ENCODE measurements around the gene PLXNB1. TPM values are rescaled to one million over a fixed set of nuclear protein-coding genes. Genes with fewer than 3 reads are reported as not detected.

Gene PLXNB1
- total RNA-seq, 1 donor from 2014 or later: 41.2 TPM

GRCh38 chr3:48434591-48435222, 4.8 kb upstream of the PLXNB1 start:
- no peak for DNase-seq

- DNase-seq: no peak
Observed at GRCh38 chr3:48433472-48434118, 3.7 kb upstream of the PLXNB1 start.

DNA sequence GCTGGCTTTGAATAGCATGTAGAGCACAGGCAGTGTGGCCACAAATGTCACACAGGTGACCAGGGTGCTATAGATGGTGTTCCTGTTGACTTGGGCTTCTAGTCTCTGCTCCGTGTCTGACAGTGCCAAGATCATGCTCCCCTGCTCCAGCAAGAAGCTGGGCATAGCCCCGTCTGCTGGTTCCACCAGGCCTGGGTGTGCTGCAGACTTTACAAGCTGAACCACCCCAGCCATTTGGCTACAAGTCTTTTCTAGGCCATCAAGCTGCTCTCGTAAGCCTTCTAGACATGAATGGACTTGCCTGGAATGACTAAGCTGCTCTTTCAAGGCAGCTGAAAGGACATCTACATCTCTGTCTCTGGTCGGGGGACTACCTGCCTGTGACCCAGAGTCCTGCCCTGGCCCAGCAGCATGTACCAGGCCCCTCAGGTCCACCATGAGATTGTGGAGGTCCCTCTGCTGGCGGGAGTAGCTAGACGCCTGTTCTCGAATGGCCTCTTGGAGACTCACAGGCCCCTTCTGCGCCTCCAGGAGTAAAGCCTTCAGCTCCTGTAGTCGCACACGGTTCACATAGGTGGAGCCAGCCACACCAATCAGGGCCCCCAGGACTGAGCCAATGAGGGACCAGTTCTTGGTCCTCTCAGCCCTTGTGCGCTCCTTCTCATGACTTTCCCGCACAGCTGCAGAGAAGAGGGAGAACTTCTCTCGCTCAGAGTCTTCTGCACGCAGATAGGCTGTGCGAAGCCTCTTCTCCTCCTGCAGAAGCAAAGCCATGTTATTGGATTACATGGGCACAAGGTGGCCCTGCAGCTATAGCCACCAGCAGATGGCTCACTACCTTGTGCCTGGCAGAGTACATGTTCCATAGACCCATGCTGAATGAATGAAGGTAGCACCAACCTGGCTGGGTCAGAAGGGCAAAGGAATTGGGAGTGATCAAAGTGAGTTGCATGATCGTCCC, 2.8 kb upstream of the PLXNB1 start:
- no peak for DNase-seq

DNA sequence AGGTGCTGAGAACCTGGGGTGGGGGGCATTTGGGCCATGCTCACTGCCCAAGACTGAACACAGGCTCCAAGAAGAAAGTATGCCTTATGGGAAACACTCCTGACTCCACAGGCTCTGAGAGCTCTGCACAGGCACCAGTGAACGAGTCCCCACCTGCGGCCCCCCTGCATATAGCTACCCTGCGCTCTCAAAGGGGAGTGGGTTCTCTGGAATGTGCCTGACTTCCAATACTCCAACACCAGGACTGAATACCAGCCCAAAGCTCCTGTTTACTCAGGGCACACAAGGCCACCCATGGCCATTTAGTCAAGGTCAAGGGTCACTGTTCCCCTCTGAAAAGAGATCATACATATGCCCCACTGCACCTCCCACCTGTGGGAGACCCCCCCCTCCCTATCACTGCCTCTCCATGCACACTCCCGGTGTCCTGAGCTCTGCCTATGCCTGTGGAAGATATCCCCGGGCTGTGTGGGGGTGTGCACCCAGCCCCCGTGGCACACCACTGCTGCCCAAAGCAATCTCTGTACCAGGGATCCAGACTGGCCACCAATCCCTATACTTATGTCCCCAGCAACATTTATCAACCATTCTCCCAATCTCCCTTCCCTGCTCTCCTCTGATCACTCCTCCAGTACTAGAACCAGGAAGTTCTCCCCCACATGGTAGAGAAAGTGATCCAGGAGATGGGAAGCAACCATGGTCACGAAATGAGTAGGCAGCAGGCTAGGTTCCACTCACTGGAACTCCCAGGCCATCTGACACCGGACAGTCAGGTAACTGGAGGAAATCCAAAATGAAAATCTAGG, 1.5 kb upstream of the PLXNB1 start:
- DNase-seq: no peak

- DNase-seq: no peak
Observed at GRCh38 chr3:48430708-48431101, 819 bp upstream of the PLXNB1 start.

GRCh38 chr3:48429317-48429959, 448 bp downstream of the PLXNB1 start:
- DNase-seq: no peak

DNA sequence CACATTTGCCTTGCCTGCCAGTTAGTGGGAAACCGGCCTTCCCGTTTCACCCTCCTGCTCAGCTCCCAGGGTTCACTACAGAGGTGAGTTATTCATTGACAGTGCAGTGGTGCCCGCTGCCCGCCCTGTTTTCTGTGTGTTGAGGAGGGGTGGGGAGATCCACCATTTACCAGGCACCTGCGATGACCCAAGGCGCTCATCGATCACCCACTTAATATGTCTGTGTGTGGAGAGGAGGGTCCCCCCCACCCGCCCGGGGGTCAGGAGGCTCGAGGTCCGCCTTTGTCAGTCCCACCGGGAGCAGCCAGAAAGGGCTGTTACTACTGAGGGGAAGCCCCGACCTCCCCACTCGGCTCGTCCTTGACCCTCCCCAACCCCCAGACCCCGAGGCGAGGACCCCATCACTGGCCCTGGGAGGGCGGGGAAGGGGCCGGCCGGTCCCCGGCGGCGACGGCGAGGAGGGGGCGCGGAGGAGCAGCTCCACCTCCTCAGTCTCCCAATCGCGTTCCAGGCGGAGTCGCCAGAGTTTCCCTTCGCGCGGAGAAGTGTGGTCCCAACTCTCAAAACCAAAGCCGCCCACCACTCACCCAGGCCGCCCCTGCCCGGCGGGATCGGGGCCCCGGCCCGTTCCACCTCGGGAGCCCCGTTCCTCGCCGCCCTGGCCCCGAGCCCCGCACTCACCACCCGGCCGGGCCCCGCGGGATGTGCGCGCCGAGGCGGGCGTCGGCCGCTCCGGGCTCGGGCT, 1.1 kb downstream of the PLXNB1 start:
- peak; percentile 7 for DNase-seq

- no peak for DNase-seq
Observed at GRCh38 chr3:48428088-48428571, 1.8 kb downstream of the PLXNB1 start.

DNA sequence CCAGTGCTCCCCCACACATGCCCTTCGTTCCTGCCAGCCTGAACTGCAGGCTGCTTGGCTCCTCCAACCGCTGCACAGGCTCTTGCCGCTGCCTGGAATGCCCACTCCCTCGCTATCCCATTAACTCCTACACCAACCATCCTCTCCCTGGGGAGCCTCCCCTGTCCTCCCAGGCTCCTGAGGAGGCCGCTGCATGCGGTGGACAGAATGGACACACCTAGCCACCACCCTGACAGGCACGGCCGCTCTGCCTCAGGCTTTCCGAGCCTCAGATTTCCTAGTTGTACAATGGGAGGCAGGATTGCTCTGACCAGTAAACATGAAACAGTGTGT, 2.3 kb downstream of the PLXNB1 start:
- DNase-seq: no peak

DNA sequence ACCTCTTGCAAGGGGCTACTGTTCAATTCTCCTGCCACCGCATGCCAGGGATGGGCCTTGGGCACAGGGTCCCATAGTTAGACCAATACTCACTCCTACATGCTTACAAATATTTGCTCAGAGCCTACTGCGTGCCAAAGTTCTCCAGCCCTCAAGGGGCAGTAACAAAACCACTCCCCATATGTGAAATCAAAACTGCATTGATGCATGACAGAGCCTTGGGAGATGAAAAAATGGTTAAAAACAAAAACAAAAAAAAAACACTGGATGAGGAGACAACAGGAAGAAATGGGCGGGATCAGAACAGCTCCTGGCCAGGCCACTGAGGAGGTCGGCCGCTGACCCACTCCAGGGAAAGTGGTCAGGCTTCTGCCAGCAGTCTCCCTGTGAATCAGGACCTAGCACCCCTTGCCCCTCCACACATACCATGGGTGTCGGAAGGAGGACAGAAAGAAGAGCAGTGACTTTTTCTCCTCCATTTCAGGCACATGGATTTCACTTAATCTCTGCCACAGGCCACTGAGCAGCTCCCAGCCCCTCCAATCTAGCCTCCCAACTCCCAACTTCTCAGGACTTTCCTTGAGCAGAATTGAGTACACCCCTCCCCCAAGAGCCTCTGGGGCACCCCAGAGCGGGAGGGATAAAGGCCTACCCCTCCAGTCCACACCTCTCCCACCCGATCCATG, 2.8 kb downstream of the PLXNB1 start:
- no peak for DNase-seq

- DNase-seq: no peak
Observed at GRCh38 chr3:48426401-48426909, 3.4 kb downstream of the PLXNB1 start.

GRCh38 chr3:48425281-48425812, 4.5 kb downstream of the PLXNB1 start:
- DNase-seq: no peak

- DNase-seq: no peak
Observed at GRCh38 chr3:48423883-48424695, 5.8 kb downstream of the PLXNB1 start.

DNA sequence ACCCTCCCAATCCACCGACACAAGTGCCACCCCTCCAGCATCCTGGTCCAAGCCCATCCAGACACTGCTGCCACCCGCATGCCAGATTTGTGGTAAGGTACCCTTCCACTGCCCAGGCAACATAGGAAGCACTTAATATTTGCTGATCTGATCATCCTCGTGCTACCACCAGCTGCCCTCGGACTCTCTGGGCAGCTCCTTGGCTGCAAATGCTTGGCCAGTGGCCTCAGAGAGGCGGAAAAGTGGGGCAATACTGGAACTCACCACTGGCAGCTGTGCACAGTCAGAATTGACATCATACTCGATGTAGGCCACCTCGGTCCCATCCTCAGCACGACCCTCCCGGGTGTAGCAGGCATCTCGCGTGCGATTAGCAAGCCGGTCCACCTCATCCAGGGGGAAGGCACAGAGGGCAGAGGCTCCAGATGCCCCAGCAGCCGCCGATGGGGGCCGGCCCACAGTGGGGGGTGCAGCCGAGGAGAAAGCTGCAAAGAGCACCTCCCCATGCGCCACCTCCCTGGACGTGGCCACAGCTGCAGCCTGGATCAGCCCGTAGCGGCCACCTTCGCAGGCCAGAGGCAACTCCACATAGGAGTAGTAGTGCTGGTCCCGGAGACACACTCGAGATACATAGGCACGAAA, 6.5 kb downstream of the PLXNB1 start:
- DNase-seq: no peak

DNA sequence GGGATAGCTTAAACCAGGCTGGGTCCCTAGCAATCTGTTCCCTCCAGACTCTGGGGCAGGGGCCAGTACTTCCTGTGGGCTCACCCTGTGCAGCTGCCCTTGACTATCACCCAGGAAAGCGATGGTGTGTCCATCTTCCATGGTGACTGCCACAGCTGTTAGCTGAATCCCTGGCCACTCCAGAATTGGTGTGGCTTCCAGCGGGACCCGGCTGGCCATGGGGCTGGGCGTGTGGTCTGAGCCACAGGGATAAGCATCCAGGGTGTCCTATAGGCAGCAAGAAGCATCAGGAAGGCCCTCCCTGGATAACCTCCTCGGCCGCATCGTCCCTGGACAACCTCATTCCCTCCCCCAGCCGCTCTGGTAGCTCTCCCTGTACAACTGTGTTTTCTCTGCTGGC, 7.2 kb downstream of the PLXNB1 start:
- no peak for DNase-seq

- no peak for DNase-seq
Observed at GRCh38 chr3:48422272-48422671, 7.6 kb downstream of the PLXNB1 start.

GRCh38 chr3:48420561-48420960, 9.3 kb downstream of the PLXNB1 start:
- DNase-seq: no peak

GRCh38 chr3:48419597-48419996, 10.3 kb downstream of the PLXNB1 start:
- DNase-seq: no peak
